Activated CD4-positive, alpha-beta T cell treated with anti-CD3 and anti-CD28 coated beads, Interleukin-2, amount 50 U/mL, for 24 hours (primary cell): ENCODE results near the gene ARAP3.
A peak's percentile ranks its signal among the peaks of the same experiment; 100 is the strongest.
"Not testable (repeated sequence)": the region's sequence is repeated elsewhere in the genome, so short reads cannot be mapped to it uniquely, and the experiment has no call there.

Experiments
- DNase-seq, 2 donors: peaks; one replicate each; pipeline ENCODE4 v3.0.0-alpha.2; 2020; ENCODE audit warnings: low read depth in 1 of 2, low spot score in 1 of 2

ARAP3 gene

GRCh38 chr5:141618030-141618803, 63.8 kb downstream of the ARAP3 start:
- DNase-seq: peak; percentile 28 to 61

- DNase-seq: no peak
Observed at GRCh38 chr5:141617682-141618029, 64.4 kb downstream of the ARAP3 start.

DNA sequence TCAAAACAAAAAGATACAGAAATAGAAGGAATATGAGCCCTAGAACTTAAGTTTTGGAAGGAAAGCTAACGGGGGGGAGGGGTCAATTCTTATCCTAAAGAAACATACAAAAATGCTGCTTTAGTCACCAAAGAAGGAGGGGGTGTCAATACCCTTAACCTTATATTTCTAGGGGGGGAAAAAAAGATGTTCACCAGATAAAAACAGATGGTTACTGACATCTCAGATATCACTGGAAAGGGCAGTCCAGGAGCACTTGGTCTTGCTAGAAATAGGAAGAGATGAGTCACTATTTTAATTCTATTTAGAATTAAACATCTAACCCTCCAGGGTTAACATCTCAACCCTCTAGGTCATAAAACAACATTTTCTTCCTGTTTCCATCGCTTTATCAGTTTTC, 64.9 kb downstream of the ARAP3 start:
- no peak for DNase-seq

- no peak for DNase-seq
Observed at GRCh38 chr5:141615991-141616720, 65.9 kb downstream of the ARAP3 start.

GRCh38 chr5:141613344-141613743, 68.7 kb downstream of the ARAP3 start:
- DNase-seq: no peak

DNA sequence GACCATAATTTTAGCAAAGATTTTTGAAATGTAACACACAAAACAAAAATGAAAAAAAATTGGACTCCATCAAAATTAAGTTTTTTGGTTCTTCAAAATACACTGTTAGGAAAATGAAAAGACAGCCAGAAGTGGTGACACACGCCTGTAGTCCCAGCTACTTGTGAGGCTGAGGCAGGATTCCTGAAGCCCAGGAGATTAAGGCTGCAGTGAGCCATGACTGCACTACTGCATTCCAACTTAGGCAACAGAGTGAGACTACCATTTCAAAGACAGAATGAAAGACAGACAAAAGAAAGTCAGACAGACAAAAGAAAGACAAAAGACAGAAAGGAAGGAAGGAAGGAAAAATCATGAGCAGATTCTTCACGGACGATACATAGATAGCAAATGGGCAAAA, 70.7 kb downstream of the ARAP3 start:
- no peak for DNase-seq

DNA sequence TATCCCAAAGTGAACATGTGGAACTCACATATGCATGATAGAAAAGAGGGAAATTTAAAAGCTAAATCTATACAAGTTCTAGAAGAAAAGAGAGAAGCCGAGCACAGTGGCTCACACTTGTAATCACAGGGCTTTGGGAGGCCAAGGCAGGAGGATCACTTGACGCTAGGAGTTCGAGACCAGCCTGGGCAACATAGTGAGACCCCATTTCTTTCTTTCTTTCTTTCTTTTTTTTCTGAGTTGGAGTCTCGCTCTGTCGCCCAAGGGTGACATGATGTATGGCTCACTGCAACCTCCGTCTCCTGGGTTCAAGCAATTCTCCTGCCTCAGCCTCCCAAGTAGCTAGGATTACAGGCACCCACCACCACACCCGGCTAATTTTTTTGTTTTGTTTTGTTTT, 72.1 kb downstream of the ARAP3 start:
- not testable (repeated sequence) for DNase-seq

GRCh38 chr5:141609044-141609443, 73.0 kb downstream of the ARAP3 start:
- DNase-seq: no peak

GRCh38 chr5:141608557-141608956, 73.5 kb downstream of the ARAP3 start:
- DNase-seq: no peak

- no peak for DNase-seq
Observed at GRCh38 chr5:141608046-141608445, 74.0 kb downstream of the ARAP3 start.

DNA sequence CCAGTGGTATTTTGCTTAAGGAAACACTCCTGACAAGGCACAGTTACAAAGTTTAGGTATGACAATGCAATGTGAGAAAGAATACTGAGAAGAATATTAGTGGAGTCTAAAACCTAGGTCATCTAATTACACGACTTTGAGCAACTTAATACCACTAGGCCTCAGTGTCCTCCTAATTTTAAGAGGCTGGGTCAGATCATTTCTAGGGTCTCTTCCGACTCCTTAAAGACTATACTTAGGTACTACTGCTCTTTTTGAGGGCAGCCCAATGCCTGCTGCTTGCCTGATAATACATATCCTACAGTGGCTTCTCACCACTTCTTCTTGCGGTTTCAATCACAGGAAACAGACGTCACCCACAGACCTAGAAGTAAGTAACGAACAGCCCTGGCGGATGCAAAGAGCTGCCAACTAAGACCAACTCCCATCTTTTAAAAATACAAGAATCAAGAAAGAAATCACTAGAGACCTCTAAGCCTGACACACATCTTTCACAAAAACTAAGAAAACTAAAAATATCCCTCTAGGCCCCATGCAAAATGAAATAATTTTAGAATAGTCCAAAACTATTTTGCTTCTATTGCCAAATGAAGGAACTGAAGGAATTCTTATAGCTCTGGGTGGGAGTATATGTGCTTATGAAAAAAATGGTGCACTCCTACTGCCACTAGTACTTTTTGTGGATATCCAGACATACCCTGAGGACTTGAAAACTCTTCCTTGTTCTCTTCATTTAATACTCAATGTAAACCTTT, 76.3 kb downstream of the ARAP3 start:
- DNase-seq: peak in 1 of 2 donors; percentile 75

DNA sequence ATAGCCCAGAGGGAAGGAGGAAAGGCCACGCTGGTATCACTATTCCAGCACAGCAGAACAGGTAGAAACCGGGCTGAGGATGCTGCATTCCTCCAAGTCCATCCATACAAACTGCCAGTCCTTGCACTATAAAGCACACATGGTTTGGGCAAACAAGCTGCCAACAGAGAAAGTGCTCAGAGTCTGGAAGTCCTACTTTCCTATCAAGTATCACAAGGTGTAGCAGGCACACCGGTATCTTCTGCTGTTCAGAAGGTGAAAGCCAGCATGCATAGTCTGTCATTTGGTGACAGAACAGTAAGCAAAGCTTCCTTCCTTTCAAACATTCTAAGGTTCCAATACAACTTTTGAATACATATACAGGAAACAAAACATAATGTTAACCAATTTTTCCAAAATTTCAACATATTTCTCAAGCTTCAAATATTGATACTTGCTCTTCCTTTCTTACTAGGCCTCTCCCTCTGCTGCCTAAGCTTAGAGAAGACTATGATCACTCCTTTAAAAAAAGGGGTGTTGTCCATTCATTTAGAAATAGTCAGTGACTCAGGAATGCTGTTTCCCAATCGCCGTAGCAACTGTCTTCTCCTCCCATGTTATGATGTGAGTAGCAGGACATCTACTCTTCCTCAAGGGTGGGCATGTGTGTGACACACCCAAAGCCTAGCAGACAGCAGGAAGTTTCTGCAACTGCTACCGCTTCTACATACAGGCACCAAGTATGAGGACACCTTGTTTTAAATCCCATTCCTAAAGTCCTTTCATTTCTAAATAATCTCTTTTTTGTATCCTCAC, 77.9 kb downstream of the ARAP3 start:
- no peak for DNase-seq
